Neutrophil (primary cell): ENCODE results near the gene HOXB4.

Experiments used
- H3K27ac ChIP-seq: fragments of 200-600 bp; sonication (generic); 2 replicates; pipeline ENCODE4 v1.5.1; 2016; ENCODE audit warnings: mild to moderate bottlenecking, moderate library complexity
- H3K27me3 ChIP-seq: fragments of 200-600 bp; sonication (generic); 2 replicates; pipeline ENCODE4 v1.6.0; 2016; ENCODE audit warnings: mild to moderate bottlenecking
- H3K36me3 ChIP-seq: fragments of 200-600 bp; sonication (generic); 2 replicates; pipeline ENCODE4 v1.5.1; 2017
- H3K4me1 ChIP-seq, 2 experiments: fragments of 200-600 bp in 1 of 2; sonication (generic) in 1 of 2; 1 replicate in 1 of 2; 2 replicates in 1 of 2; pipeline versions ENCODE4 v1.5.1 to v1.6.1; 2013 to 2016; ENCODE audit warnings: low read depth in 1 of 2, low read length in 1 of 2, mild to moderate bottlenecking in 1 of 2, moderate library complexity in 1 of 2; ENCODE audit not compliant: control insufficient read depth in 1 of 2, insufficient read depth in 1 of 2
- H3K4me3 ChIP-seq, 2 experiments: fragments of 200-600 bp in 1 of 2; sonication (generic) in 1 of 2; 1 replicate in 1 of 2; 2 replicates in 1 of 2; pipeline ENCODE4 v1.5.1; 2013 to 2016; ENCODE audit warnings: low read depth in 1 of 2, low read length in 1 of 2, mild to moderate bottlenecking in 1 of 2, moderate library complexity in 1 of 2
- H3K9me3 ChIP-seq: fragments of 200-600 bp; sonication (generic); 2 replicates; pipeline ENCODE4 v1.5.1; 2016
- CTCF ChIP-seq: fragments of 200-600 bp; sonication (generic); IDR thresholded peaks from 2 replicates; pipeline ENCODE4 v1.5.1; 2016; ENCODE audit warnings: antibody characterized with exemption

HOXB4 gene

GRCh38 chr17:48551214-48551555, 27.0 kb downstream of the HOXB4 start:
- Histone ChIP-seq H3K4me3 (no peak overlapping the region), H3K4me1 (no peaks in the 10 kb centered on the region), H3K27me3 (peaks cover 87% of the 10 kb centered on the region), H3K27ac (no peak overlapping the region), H3K36me3 (no peaks in the 10 kb centered on the region), H3K9me3 (no peaks in the 10 kb centered on the region)
- no peak for TF ChIP-seq CTCF

GRCh38 chr17:48550502-48551213, 27.5 kb downstream of the HOXB4 start:
- H3K27ac ChIP-seq: no peak overlapping the region
- peaks cover 87% of the 10 kb centered on the region for H3K27me3 ChIP-seq
- TF ChIP-seq CTCF: no peak
- H3K9me3 ChIP-seq: no peaks in the 10 kb centered on the region
- H3K4me1 ChIP-seq: no peaks in the 10 kb centered on the region
- H3K4me3 ChIP-seq: no peak overlapping the region
- H3K36me3 ChIP-seq: no peaks in the 10 kb centered on the region

GRCh38 chr17:48549914-48550501, 28.1 kb downstream of the HOXB4 start:
- no peaks in the 10 kb centered on the region for H3K36me3 ChIP-seq
- H3K27me3 ChIP-seq: peaks cover 87% of the 10 kb centered on the region
- H3K27ac ChIP-seq: no peak overlapping the region
- no peak for TF ChIP-seq CTCF
- no peak overlapping the region for H3K4me3 ChIP-seq
- H3K9me3 ChIP-seq: no peaks in the 10 kb centered on the region
- no peaks in the 10 kb centered on the region for H3K4me1 ChIP-seq

- no peak overlapping the region for H3K4me3 ChIP-seq
- no peak for TF ChIP-seq CTCF
- no peak overlapping the region for H3K27ac ChIP-seq
- no peaks in the 10 kb centered on the region for H3K36me3 ChIP-seq
- no peaks in the 10 kb centered on the region for H3K9me3 ChIP-seq
- peaks cover 87% of the 10 kb centered on the region for H3K27me3 ChIP-seq
- H3K4me1 ChIP-seq: no peaks in the 10 kb centered on the region
Measured at GRCh38 chr17:48549281-48549630, 28.9 kb downstream of the HOXB4 start.

- Histone ChIP-seq H3K9me3 (no peaks in the 10 kb centered on the region), H3K27ac (no peak overlapping the region), H3K27me3 (peaks cover 87% of the 10 kb centered on the region), H3K36me3 (no peaks in the 10 kb centered on the region), H3K4me1 (no peaks in the 10 kb centered on the region), H3K4me3 (no peak overlapping the region)
- TF ChIP-seq CTCF: no peak
Measured at GRCh38 chr17:48548523-48549280, 29.4 kb downstream of the HOXB4 start.
